T-helper 2 cell treated with Interferon-gamma antibody and Interleukin-4, amounts not matched to agents 100 ng/mL and 5 ng/mL, for 36 hours (primary cell): ENCODE data around the gene MAP3K4. TPM values are rescaled to one million over a fixed set of nuclear protein-coding genes. Genes with fewer than 3 reads are reported as not detected.

Source experiments
- intact Hi-C: fragments of 100-400 bp; cut with micrococcal nuclease; formaldehyde crosslinking; loops from one replicate; pipeline ENCODE4 v1.15.1; 2023
- total RNA-seq: library from RNA; stranded (reverse); gene quantifications from 2 replicates; pipeline ENCODE4 v1.2.3, GENCODE V29; 2022

The MAP3K4 gene, protein sequence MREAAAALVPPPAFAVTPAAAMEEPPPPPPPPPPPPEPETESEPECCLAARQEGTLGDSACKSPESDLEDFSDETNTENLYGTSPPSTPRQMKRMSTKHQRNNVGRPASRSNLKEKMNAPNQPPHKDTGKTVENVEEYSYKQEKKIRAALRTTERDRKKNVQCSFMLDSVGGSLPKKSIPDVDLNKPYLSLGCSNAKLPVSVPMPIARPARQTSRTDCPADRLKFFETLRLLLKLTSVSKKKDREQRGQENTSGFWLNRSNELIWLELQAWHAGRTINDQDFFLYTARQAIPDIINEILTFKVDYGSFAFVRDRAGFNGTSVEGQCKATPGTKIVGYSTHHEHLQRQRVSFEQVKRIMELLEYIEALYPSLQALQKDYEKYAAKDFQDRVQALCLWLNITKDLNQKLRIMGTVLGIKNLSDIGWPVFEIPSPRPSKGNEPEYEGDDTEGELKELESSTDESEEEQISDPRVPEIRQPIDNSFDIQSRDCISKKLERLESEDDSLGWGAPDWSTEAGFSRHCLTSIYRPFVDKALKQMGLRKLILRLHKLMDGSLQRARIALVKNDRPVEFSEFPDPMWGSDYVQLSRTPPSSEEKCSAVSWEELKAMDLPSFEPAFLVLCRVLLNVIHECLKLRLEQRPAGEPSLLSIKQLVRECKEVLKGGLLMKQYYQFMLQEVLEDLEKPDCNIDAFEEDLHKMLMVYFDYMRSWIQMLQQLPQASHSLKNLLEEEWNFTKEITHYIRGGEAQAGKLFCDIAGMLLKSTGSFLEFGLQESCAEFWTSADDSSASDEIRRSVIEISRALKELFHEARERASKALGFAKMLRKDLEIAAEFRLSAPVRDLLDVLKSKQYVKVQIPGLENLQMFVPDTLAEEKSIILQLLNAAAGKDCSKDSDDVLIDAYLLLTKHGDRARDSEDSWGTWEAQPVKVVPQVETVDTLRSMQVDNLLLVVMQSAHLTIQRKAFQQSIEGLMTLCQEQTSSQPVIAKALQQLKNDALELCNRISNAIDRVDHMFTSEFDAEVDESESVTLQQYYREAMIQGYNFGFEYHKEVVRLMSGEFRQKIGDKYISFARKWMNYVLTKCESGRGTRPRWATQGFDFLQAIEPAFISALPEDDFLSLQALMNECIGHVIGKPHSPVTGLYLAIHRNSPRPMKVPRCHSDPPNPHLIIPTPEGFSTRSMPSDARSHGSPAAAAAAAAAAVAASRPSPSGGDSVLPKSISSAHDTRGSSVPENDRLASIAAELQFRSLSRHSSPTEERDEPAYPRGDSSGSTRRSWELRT (N-terminal part only)
- total RNA-seq: 43.7 and 55.8 TPM in 2 replicates

DNA sequence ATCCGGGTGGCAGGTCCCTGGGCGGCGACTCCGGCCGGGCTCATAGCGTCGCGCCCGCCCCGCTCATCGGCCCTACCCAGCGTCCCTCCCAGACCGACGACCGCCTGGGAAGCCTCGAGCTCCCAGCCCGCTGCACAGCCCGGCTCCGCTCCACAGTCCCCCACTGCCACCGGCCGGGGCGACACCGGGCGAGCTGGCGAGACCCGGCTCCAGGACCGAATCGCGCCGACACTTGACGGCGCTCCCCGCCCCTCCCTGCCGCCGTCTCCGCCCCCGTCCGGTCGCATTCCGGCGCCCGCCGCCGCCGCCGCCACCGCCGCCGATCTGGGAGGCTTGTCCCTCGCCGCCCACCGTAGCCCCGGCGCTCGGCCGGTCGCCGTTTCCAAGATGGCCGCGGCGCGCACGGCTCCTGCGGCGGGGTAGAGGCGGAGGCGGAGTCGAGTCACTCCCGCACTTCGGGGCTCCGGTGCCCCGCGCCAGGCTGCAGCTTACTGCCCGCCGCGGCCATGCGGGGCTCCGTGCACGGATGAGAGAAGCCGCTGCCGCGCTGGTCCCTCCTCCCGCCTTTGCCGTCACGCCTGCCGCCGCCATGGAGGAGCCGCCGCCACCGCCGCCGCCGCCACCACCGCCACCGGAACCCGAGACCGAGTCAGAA lies at the start of gene MAP3K4:
Gene MAP3K4 (plus strand): TSS at position 364 of the 655 bp plus-strand sequence. CDS start 163 bp downstream, at position 527.
- intact Hi-C loops: loop anchor here (2.0 to 10.0 kb wide), 7 partner anchors 61 to 1736 kb away; partner anchors contain the start of genes PACRG and PRKN

DNA sequence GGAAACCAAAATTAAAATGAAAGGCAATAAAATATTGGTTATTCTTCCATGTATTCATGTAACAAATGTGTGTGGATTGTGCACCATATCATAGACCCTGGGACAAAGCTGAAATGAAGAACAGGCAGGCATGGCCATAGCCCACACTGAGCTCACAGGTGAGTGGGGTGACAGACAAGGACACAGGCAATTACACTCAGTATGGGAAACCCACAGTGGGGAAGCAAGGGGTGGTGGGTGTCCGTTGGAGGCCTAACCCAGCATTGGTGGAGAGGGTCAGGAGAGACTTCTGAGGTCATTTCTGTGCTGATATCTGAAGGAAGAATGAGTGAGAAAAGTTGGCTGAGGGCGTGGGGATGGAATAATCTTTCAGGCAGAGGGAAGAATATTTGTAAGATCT lies 47.6 kb upstream of the MAP3K4 start:
- intact Hi-C loops: no loop called here

DNA sequence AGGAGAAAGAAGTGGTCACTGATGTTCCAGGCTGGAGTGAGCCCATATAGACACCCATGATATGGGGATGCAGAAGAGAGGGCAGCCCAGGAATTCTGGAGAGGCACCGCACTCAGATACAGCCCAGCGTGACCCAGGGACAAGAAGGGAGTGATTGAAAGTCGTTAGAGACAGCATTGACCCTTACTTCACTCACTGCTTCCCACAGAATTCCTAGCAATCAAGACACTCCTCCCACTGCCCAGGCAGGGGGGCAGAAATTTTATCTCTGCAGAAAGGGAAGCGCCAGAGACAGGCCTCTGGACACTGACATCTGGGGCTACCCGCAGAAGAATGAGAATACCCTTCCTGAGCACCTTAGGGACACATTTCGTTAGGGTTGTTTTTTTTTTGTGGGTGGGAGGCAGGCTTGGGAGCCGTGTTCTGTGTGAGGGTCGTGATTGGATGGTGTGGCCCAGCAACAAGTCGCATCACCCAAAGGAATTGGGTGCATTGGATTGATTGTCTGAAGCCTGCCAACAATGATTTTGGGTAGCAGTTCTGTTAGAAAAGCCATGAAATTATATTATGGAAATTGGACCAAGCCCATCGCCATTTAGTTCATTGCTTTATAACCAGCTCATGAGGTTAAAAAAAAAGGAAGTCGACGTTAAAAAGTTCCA lies 45.9 kb upstream of the MAP3K4 start:
- intact Hi-C loops: no loop called here

DNA sequence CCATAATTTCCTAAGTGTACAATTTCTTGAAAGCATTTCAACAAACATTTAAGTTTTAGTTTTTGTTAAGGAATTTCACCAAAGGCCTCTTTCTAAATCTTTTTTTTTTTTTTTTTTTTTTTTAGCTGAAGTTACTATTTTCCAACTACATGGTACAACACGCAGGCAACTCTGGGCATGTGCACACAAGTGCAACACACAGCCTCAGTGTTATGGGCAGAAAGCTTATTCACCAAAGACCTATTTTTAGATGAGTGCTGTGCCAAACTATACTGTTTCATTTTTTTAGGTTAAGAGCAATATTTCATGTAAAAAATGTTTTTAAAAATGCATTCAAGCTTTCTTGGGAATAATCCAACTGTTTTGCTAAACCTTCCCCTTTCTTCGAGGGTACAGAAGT lies 42.0 kb upstream of the MAP3K4 start:
- intact Hi-C loops: no loop called here

DNA sequence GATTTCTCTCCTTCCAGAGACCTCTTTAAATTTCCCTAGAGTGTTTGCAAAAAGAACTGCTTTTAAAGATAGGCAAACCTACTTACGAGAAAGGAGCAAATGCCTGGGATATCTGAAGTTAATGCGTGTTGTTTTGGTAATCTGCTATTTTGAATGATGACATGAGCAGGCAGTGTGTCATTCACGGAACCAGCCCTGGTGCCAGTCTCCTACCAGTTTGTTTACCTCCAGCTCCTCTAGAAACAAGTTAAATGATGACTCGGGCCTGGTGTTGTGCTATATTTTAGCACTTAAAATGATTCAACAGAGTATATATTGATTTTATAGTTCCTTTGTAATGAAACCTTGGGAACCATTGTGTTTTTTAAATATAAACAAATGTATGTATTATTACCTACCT lies 41.1 kb upstream of the MAP3K4 start:
- intact Hi-C loops: no loop called here

DNA sequence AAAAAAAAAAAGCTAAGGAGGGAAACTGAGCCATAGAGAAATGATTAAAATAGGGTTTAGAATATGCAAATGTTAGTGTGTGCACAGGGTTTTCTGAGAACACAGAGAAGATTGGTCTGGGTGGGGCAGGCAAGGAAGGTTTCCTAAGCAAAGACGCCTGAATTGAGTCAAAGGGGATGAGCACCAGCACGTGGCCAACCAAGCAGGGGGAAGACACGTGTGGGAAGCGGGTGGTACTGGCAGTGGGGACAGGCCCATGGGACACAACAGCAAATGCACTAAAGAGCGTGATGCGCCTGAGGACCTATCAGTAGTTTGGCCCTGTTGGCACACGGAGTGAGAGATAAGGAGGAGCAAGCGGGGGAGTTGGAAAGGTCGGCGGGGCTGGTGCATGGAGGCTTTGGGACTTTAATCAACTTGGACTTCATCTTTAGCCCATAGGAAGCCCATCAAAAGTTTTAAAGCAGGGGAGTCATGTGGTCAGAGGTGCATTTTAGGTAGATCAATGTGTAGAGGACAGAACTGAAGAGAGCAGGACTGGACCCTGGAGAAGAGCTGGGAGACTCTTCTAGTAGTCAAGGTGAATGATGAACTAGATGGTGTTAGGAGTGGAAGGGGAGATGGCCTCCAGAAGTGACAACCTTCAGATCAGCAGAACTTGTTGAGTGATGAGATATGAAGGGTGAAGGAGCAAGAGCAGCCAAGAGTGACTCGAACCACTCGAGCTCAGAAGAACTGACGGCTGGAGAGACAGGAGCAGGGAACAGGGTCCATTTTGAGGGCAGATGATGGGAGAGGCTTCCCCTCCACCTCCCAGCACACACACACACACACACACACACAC lies 40.2 kb upstream of the MAP3K4 start:
- intact Hi-C loops: no loop called here

DNA sequence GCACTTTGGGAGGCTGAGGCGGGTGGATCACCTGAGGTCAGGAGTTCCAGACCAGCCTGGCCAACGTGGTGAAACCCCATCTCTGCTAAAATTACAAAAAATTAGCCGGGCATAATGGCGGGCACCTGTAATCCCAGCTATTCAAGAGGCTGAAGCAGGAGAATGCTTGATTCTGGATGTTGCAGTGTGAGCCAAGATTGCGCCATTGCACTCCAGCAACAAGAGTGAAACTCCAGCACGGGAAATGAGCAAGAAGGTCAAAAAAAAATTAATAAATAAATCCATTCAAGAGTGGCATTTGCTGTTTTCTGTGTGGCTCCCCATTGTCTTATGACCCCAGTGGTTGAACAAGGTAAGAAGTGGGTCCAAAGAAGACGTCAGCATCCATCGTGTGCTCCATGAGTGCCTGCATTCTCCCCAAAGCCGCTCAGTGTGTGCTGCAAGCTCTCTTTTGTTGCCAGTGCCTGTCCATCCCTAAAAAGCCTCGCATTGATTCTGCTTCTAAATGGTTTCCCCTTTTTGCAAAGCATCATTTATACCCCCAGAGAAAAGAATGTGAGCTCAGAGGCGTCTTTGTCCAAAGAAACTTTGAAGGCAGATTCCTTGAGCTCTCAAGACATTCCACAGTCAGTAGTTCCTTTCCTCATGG lies 38.8 kb upstream of the MAP3K4 start:
- intact Hi-C loops: no loop called here

DNA sequence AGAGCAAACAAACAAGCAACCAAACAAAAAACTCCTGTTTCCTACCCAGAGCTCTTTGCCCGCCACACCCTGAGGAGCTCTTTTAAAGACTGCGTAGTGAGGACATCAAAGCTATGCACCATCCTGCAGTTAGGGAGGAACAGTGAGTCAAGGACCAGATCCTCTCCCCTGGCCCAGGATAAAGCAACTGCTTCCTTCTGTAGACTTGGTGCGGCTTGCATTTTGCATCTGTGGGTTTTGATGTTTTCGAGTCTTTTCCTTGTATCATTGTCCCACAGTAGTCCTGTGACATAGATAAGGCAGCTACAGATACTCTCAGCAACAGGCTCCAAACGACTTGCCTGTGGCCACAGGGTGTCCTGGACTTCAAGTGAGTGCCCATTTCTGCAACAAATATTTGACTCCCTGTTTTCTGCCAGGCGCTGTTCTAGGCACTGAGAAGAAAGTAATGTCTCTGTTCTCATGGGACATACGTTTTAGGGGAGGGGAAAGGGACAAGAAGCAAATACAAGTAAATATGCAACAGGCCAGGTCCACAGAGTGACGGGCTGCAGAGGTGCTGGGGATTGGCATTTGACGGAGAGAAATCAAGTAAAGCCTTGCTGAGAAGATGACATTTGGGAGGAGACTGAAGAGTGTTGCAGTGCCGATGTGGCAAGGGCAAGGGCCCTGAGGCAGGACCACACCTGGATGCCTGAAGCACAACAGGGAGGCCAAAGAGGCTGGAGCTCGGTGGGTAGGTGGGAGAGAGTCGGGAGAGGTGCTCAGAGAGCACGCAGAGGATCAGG lies 35.9 kb upstream of the MAP3K4 start:
- intact Hi-C loops: no loop called here

DNA sequence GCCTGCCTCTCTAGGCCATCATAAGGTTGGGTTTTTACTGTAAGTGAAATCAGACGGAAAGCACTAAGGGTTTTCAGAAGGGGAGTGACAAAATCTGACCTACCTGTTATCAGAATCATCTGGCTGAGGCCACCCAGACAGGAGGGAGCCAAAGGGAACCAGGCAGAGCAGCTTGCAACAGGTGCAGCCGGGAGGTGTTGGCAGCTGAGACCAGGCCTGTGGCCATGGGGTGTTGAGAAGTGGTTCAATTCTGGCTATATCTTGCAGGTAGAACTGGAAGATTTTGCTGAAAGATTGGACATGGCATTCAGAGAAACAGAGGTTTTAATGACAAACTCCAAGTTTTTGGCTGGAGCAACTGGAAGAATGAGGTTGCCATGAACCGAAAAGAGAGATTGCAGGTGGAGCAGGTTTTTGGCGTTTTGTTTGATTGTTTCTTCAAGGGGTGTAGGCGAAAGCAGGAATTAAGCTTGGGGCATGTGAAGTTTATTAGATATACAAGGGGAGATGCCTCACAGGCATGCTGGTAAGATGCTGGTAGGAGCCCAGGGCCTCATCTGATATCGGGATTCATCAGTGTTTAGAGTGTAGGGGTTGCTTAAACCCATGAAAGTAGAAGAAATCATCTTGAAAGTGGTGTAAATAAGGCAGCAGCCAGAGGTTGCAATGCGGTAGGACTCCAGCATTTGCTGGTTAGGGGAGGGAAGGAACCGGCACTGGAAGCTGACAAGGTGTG lies 35.1 kb upstream of the MAP3K4 start:
- intact Hi-C loops: no loop called here

DNA sequence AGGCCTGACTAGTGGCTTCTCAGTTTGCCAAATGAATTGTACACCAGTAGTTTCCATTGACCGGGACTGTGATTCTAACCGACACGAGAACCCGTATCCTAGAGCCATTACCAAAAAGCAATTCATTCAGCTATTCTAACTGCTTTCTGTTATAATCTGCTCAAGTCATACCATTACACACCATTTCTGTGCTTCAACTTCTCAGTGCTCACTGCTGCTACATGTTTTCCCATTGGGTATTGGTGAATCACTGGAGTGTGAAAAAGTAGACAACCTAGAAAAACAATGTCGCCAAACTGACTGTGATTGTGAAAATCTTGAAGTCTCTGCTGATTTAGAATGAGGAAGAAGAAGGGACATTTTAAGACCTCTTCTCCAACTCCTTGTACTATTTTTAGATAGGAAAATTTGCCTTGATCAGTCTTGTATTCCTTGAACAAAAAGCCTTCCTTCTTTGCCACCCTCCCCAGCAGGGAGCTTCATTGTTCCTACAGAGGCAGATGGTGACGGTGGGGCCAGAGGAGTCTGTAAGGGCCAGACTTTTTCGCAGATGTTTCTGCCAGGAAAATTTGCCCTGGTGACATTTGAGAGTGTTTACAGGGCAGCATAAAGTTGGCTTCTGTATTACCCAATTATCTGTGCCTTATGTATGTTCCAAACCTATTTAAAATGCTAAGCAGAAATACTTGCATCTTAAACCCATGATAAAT lies 31.7 kb upstream of the MAP3K4 start:
- intact Hi-C loops: no loop called here

DNA sequence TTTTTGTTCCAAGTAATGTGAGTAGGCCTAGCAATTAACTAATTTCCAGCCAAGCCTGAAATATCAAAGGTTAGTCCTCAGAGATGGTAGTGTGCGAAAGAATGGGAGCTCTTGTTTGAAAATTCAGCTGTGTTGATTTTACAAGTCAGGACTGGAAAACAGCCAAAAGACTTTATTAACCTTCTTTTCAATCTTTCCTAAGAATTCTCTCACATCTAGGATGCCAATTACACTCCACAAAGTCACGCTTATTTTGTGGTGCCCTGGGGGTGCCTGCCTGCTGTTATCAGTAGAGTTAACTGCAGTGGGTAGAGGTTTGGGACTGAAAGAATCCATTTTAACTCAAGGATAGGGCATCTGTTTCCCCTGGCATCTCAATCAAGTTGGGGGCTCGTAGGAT lies 30.7 kb upstream of the MAP3K4 start:
- intact Hi-C loops: no loop called here

DNA sequence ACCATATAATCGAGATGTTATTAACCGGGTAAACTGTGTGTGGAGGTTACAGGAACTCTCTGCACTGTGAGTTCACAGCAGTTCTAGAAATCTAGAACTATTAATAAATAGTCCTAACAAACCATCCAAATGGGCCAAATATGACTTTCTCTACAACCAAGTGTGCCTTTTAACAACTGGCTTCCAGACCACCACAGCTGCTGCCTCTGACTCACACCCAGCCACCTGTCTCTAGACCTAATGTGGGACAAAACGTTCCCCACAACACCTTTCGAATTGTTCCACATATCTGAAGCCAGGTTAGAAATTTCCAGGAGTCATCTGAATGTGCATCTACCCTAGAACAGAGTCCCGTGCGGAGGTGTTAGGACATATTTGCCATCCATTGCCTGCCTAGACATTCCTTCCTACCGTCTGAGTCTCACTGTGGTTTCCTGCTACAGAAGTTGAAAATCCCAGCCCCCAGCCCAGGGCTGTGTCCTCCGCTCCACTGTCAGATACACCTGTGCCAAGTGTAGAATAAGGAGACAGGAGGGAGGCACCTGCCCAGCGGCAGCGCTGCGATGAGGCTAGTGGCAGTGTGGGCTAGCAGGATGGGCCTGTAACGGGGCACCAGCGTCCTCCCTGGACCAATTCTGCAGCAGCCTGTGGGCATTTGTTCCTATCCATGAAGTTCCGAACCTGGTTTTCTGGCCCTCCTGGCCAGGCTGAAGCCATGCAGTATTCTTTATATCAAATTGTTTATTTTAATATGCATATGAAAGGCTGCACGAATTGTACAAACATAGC lies 28.5 kb upstream of the MAP3K4 start:
- intact Hi-C loops: no loop called here

DNA sequence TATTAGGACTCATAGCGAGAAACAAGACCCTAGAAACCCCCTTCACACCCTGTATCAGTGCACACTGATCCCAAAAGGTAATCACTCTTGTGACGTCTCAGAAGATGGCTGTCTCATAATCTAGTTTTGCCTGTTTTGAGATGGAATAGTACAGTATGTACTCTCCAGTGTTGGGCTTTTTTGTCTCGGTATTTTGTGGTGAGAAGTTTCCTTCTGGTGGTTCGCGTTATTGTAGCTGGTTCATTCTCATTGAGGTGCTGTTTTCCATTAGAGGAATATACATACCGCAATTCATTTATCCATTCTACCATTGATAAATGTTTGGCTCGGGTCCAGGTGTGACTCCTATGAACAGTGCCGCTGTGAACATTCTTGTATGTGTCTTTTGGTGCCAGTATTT lies 27.9 kb upstream of the MAP3K4 start:
- intact Hi-C loops: no loop called here

DNA sequence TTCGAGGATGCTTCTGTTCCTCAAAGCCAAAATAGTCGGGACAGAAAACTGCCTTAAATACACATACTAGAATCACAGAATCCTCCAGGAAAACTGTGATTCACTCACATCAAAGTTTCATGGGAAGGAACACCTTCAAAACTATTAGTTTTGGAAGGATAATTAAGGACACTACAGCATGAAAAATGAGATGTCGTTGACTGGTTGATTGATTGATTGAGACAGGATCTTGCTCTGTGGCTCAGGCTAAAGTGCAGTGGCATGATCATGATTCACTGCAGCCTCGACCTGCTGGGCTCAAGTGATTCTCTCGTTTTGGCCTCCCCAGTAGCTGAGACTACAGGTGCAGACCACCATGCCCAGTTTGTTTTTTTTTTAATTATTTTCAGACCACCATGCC lies 25.7 kb upstream of the MAP3K4 start:
- intact Hi-C loops: no loop called here

DNA sequence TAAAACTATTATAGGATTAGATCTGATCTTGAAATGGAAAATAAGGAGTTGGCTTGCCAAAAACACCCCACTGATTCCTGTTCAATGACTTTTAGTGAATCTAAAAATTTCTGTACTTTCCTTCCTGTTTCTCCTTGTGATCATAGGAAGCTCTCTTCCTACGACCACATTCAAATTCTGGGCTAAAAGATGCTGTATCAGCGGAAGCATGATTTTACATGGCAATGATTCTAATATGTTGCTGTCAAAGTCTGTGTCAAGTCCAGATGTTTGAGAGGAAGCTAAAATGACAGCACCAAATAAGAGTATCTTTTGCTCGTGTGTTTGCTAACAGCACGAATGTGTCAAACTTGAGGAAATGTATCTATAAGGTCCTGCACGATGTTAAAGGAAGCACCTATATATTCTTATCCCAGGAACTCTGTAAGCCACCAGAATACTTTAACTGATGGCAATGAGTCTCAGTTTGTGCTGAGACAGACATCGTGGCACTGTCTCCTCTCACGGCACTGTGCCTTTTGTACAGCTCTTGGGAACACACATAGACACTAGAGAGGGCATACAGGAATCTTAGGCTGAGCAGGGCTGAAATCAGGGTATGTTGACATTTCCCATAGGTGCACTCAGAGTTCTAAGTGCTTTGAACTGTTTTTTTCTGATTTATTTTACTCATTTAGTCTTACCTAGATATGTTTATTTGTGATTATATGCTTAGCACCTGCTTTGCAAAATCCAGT lies 24.9 kb upstream of the MAP3K4 start:
- intact Hi-C loops: no loop called here
